ENCODE measurements around the gene COL27A1. TPM values are rescaled to one million over a fixed set of nuclear protein-coding genes. Genes with fewer than 3 reads are reported as not detected.

COL27A1 gene
- total RNA-seq (ENCODE audit: low replicate concordance), result 1.2 and 4.3 TPM in 2 replicates

GRCh38 chr9:114155263-114155994, at the start of gene COL27A1:
COL27A1 (plus strand) TSS chr9:114155537; CDS start chr9:114155951, 414 bp downstream.

GRCh38 chr9:114322831-114323531, 167.6 kb downstream of the COL27A1 start, which contains the start of gene ORM1:
ORM1 (plus strand) TSS chr9:114323098; CDS start chr9:114323134, 36 bp downstream.

GRCh38 chr9:114329625-114330022, 174.3 kb downstream of the COL27A1 start, which contains the start of gene ORM2:
ORM2 (plus strand) TSS chr9:114329869; CDS start chr9:114329905, 36 bp downstream.

Other genes with a start within 250 kb of the COL27A1 start
- gene AMBP, start 77.2 kb upstream of the COL27A1 start, total RNA-seq (ENCODE audit: low replicate concordance), result 0.08 and 0.12 TPM in 2 replicates
- under 0.01 TPM in 1 of 2 replicates, not detected in the other for gene KIF12, start 56.2 kb upstream of the COL27A1 start, total RNA-seq (ENCODE audit: low replicate concordance)
- not detected in 2 replicates for gene ORM1, start 167.6 kb downstream of the COL27A1 start, total RNA-seq (ENCODE audit: low replicate concordance)
- gene ORM2, start 174.3 kb downstream of the COL27A1 start, total RNA-seq (ENCODE audit: low replicate concordance), result not detected in 2 replicates
- gene AKNA, start 232.4 kb downstream of the COL27A1 start, total RNA-seq (ENCODE audit: low replicate concordance), result 4.1 and 6.1 TPM in 2 replicates

All from smooth muscle cell of the coronary artery (primary cell).